AG04450 (cell line): Measurements from ENCODE around the gene SUCO. TPM values are rescaled to one million over a fixed set of nuclear protein-coding genes. Genes with fewer than 3 reads are reported as not detected.
"Not testable (repeated sequence)": the region's sequence is repeated elsewhere in the genome, so short reads cannot be mapped to it uniquely, and the experiment has no call there.

ENCODE experiments used
- CTCF ChIA-PET: fragments of 300-600, 350-600 bp; formaldehyde crosslinking; extraction: SDS; loops from one replicate; lab custom pipeline; 2022; ENCODE audit warnings: antibody characterized with exemption, inconsistent platforms; lab: Charles Lee
- POLR2A ChIA-PET: fragments of 350-600 bp; formaldehyde crosslinking; extraction: SDS; loops from one replicate; lab custom pipeline; 2021; ENCODE audit warnings: antibody characterized with exemption, inconsistent platforms; lab: Yijun Ruan, JAX
- DNase-seq: peaks from one replicate; pipeline ENCODE4 v3.0.0-alpha.2; 2011; ENCODE audit warnings: low read depth, low spot score
- H3K27ac ChIP-seq: one replicate; pipeline ENCODE4 v1.5.1; 2012; ENCODE audit warnings: low read depth, low read length, control low read depth
- H3K27me3 ChIP-seq: one replicate; pipeline ENCODE4 v1.6.0; 2012; ENCODE audit warnings: low read length; ENCODE audit not compliant: control insufficient read depth, insufficient read depth
- H3K4me3 ChIP-seq: 2 replicates; pipeline ENCODE4 v1.5.1; 2011; ENCODE audit warnings: mild to moderate bottlenecking, low read depth, low read length, control low read depth
- H3K9me3 ChIP-seq: 2 replicates; pipeline ENCODE4 v1.5.1; 2012; ENCODE audit warnings: low read length; ENCODE audit not compliant: control insufficient read depth, insufficient read depth
- CTCF ChIP-seq: IDR thresholded peaks from 2 replicates; pipeline ENCODE4 v1.5.1; 2011; ENCODE audit warnings: low read depth, low read length, control low read depth, inconsistent platforms
- polyA plus RNA-seq: library from polyadenylated mRNA; depleted of rRNA; stranded (reverse); fragments of >200 nt; gene quantifications from 2 replicates; pipeline ENCODE4 v1.2.3, GENCODE V29; 2011

SUCO gene
- polyA plus RNA-seq, 1 experiment: 25.1 TPM

- no peaks in the 10 kb centered on the region for H3K27me3 ChIP-seq
- ChIA-PET CTCF (no interaction called here), POLR2A (no interaction called here)
- DNase-seq: no peak
- peaks cover 20% of the 10 kb centered on the region for H3K9me3 ChIP-seq
- no peak overlapping the region for H3K27ac ChIP-seq
- no peak for TF ChIP-seq CTCF
- H3K4me3 ChIP-seq: no peak overlapping the region
Measured at GRCh38 chr1:172616636-172617035, 83.7 kb downstream of the SUCO start.

GRCh38 chr1:172620603-172621002 is 87.7 kb downstream of the SUCO start:
- peaks cover 20% of the 10 kb centered on the region for H3K9me3 ChIP-seq
- H3K4me3 ChIP-seq, DNase-seq, CTCF ChIA-PET, POLR2A ChIA-PET, H3K27me3 ChIP-seq, H3K27ac ChIP-seq: not testable (repeated sequence)

- H3K9me3 ChIP-seq: peaks cover 12% of the 10 kb centered on the region
- no peak for DNase-seq
- CTCF ChIA-PET: no interaction called here
- TF ChIP-seq CTCF: no peak
- POLR2A ChIA-PET: no interaction called here
- no peak overlapping the region for H3K27ac ChIP-seq
- H3K4me3 ChIP-seq: no peak overlapping the region
- no peaks in the 10 kb centered on the region for H3K27me3 ChIP-seq
Measured at GRCh38 chr1:172622541-172622940, 89.6 kb downstream of the SUCO start.

- Histone ChIP-seq H3K9me3 (peaks cover 12% of the 10 kb centered on the region), H3K27me3 (no peaks in the 10 kb centered on the region), H3K27ac (no peak overlapping the region), H3K4me3 (no peak overlapping the region)
- CTCF ChIA-PET: no interaction called here
- POLR2A ChIA-PET: no interaction called here
- no peak for DNase-seq
- no peak for TF ChIP-seq CTCF
Measured at GRCh38 chr1:172623748-172624147, 90.8 kb downstream of the SUCO start.

- no peak for DNase-seq
- Histone ChIP-seq H3K9me3 (peaks cover 3% of the 10 kb centered on the region; the same call in 1 of the 2 replicates), H3K27ac (no peak overlapping the region), H3K4me3 (no peak overlapping the region), H3K27me3 (no peaks in the 10 kb centered on the region)
- ChIA-PET POLR2A (no interaction called here), CTCF (no interaction called here)
- no peak for TF ChIP-seq CTCF
Measured at GRCh38 chr1:172626845-172627244, 93.9 kb downstream of the SUCO start.

GRCh38 chr1:172627702-172628101 is 94.8 kb downstream of the SUCO start:
- H3K27me3 ChIP-seq: no peaks in the 10 kb centered on the region
- TF ChIP-seq CTCF: no peak
- peaks cover 5% of the 10 kb centered on the region; the same call in 1 of the 2 replicates for H3K9me3 ChIP-seq
- H3K27ac ChIP-seq: no peak overlapping the region
- no peak overlapping the region for H3K4me3 ChIP-seq
- POLR2A ChIA-PET: no interaction called here
- DNase-seq: no peak
- CTCF ChIA-PET: no interaction called here
